ENCODE results near the gene TBL1X. TPM values are rescaled to one million over a fixed set of nuclear protein-coding genes. Genes with fewer than 3 reads are reported as not detected.

The TBL1X gene
- polyA plus RNA-seq, 1 donor (not counting 4 experiments of a cell fraction or from before 2014, with no cell fraction given): 2.2 TPM

DNA sequence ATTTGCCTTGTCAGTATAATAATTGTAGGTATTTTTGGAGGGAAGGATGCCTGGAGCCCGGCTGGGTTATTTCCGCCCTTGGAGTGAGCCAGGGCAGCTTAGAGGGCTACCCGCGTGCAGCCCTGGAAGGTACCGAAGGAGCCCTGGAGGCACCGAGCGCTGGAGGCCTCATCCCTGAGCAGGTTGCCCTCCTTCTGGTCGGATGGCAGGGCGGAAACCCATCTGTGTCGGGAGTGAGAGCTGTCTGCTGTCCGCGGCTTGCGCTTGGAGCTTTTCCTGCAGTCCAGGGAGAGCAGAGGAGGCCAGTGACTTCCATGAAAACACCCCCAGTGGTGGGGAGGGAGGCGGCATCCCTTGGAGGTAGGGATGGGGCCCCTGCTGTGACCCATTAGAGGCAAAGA, 122.1 kb downstream of the TBL1X start:
- H3K4me3 ChIP-seq (ENCODE audit: control insufficient read depth in 2 of 3, extremely low read depth in 1 of 3, insufficient read depth in 2 of 3, low read depth in 1 of 3, low read length in 3 of 3): no peak overlapping the region
- no peaks in the 10 kb centered on the region for H4K20me1 ChIP-seq (ENCODE audit: control insufficient read depth, extremely low read depth, insufficient read depth, low read length)
- H3K9me3 ChIP-seq (ENCODE audit: control insufficient read depth, low read depth, low read length): no peaks in the 10 kb centered on the region
- H3K27ac ChIP-seq (ENCODE audit: control insufficient read depth, insufficient read depth, low read length): no peak overlapping the region
- H3K9me1 ChIP-seq (ENCODE audit: control insufficient read depth, extremely low read depth, insufficient read depth, low read length): no peaks in the 10 kb centered on the region
- DNase-seq (ENCODE audit: low read depth, low spot score) (no peak), FAIRE-seq (no peak)
- H3K9ac ChIP-seq (ENCODE audit: control insufficient read depth, extremely low read depth, insufficient read depth, low read length): no peak overlapping the region
- dilution Hi-C loops (cut with MboI; ENCODE audit: extremely low pct_ligation_motif_present, low sequenced_read_pairs): no loop called here
- H3K27me3 ChIP-seq (ENCODE audit: control insufficient read depth, extremely low read depth, insufficient read depth, low read length): no peaks in the 10 kb centered on the region
- no peaks in the 10 kb centered on the region for H3K4me1 ChIP-seq (ENCODE audit: control insufficient read depth, extremely low read depth, insufficient read depth, low read length)
- no peaks in the 10 kb centered on the region for H3K36me3 ChIP-seq (ENCODE audit: control insufficient read depth in 2 of 2, extremely low read depth in 1 of 2, insufficient read depth in 2 of 2, low read length in 2 of 2)
- no peak overlapping the region for H3K4me2 ChIP-seq (ENCODE audit: control insufficient read depth, extremely low read depth, insufficient read depth, low read depth, low read length)
- H3K79me2 ChIP-seq (ENCODE audit: control insufficient read depth, insufficient read depth, low read length): no peaks in the 10 kb centered on the region
- H2AFZ ChIP-seq (ENCODE audit: control insufficient read depth, low read length): no peak overlapping the region
- TF ChIP-seq, protein P1, sequence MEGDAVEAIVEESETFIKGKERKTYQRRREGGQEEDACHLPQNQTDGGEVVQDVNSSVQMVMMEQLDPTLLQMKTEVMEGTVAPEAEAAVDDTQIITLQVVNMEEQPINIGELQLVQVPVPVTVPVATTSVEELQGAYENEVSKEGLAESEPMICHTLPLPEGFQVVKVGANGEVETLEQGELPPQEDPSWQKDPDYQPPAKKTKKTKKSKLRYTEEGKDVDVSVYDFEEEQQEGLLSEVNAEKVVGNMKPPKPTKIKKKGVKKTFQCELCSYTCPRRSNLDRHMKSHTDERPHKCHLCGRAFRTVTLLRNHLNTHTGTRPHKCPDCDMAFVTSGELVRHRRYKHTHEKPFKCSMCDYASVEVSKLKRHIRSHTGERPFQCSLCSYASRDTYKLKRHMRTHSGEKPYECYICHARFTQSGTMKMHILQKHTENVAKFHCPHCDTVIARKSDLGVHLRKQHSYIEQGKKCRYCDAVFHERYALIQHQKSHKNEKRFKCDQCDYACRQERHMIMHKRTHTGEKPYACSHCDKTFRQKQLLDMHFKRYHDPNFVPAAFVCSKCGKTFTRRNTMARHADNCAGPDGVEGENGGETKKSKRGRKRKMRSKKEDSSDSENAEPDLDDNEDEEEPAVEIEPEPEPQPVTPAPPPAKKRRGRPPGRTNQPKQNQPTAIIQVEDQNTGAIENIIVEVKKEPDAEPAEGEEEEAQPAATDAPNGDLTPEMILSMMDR (optimal IDR thresholded peaks at IDR 0.05 in 1 of 3, IDR thresholded peaks at IDR 0.05 in 1 of 3, conservative IDR thresholded peaks at IDR 0.05 in 1 of 3; ENCODE audit: extremely low read depth in 1 of 3, insufficient read depth in 2 of 3, low read length in 3 of 3): no peak
- no peak for TF ChIP-seq EZH2 (IDR thresholded peaks at IDR 0.05; ENCODE audit: low read length)

DNA sequence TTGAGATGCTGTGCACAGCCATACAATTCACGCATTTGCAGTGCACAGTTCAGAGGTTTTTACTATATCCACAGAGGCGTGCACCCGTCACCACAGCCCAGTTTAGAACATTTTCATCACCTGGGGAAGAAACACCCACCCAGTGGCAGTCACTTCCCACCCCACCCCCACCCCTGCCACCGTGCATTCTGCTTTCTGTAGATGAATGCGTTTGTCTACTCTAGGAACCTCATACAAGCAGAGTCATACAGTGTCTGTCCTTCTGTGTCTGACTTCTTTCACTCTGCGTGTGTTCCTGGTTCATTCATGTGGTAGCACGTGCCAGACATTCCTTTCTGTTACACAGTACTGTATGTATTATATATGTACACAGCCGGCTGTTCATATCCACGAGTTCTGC, 122.8 kb downstream of the TBL1X start:
- H4K20me1 ChIP-seq (ENCODE audit: control insufficient read depth, extremely low read depth, insufficient read depth, low read length): no peaks in the 10 kb centered on the region
- H3K4me2 ChIP-seq (ENCODE audit: control insufficient read depth, extremely low read depth, insufficient read depth, low read depth, low read length): no peak overlapping the region
- H3K4me3 ChIP-seq (ENCODE audit: control insufficient read depth in 2 of 3, extremely low read depth in 1 of 3, insufficient read depth in 2 of 3, low read depth in 1 of 3, low read length in 3 of 3): no peak overlapping the region
- H3K27ac ChIP-seq (ENCODE audit: control insufficient read depth, insufficient read depth, low read length): no peak overlapping the region
- no peaks in the 10 kb centered on the region for H3K79me2 ChIP-seq (ENCODE audit: control insufficient read depth, insufficient read depth, low read length)
- no peaks in the 10 kb centered on the region for H3K9me1 ChIP-seq (ENCODE audit: control insufficient read depth, extremely low read depth, insufficient read depth, low read length)
- H3K36me3 ChIP-seq (ENCODE audit: control insufficient read depth in 2 of 2, extremely low read depth in 1 of 2, insufficient read depth in 2 of 2, low read length in 2 of 2): no peaks in the 10 kb centered on the region
- DNase-seq (ENCODE audit: low read depth, low spot score): no peak
- H2AFZ ChIP-seq (ENCODE audit: control insufficient read depth, low read length): no peak overlapping the region
- dilution Hi-C loops (cut with MboI; ENCODE audit: extremely low pct_ligation_motif_present, low sequenced_read_pairs): no loop called here
- no peaks in the 10 kb centered on the region for H3K9me3 ChIP-seq (ENCODE audit: control insufficient read depth, low read depth, low read length)
- no peaks in the 10 kb centered on the region for H3K27me3 ChIP-seq (ENCODE audit: control insufficient read depth, extremely low read depth, insufficient read depth, low read length)
- no peak for FAIRE-seq
- H3K9ac ChIP-seq (ENCODE audit: control insufficient read depth, extremely low read depth, insufficient read depth, low read length): no peak overlapping the region
- TF ChIP-seq EZH2 (IDR thresholded peaks at IDR 0.05; ENCODE audit: low read length): no peak
- TF ChIP-seq, protein P1 (optimal IDR thresholded peaks at IDR 0.05 in 1 of 3, IDR thresholded peaks at IDR 0.05 in 1 of 3, conservative IDR thresholded peaks at IDR 0.05 in 1 of 3; ENCODE audit: extremely low read depth in 1 of 3, insufficient read depth in 2 of 3, low read length in 3 of 3): no peak
- H3K4me1 ChIP-seq (ENCODE audit: control insufficient read depth, extremely low read depth, insufficient read depth, low read length): no peaks in the 10 kb centered on the region

Data from keratinocyte (primary cell).